GM19025 (cell line): Measurements from ENCODE around the gene TSHZ3.

Experiments
- ATAC-seq: cut with Tn5 transposase; IDR thresholded peaks from one replicate; pipeline ENCODE4 v1.9.1; 2021; ENCODE audit warnings: mild to moderate bottlenecking, low read depth, moderate library complexity; ENCODE audit not compliant: unreplicated experiment

The TSHZ3 gene

GRCh38 chr19:31338069-31338776, 11.0 kb downstream of the TSHZ3 start:
- ATAC-seq = no peak

GRCh38 chr19:31337008-31337914, 12.0 kb downstream of the TSHZ3 start:
- no peak for ATAC-seq

DNA sequence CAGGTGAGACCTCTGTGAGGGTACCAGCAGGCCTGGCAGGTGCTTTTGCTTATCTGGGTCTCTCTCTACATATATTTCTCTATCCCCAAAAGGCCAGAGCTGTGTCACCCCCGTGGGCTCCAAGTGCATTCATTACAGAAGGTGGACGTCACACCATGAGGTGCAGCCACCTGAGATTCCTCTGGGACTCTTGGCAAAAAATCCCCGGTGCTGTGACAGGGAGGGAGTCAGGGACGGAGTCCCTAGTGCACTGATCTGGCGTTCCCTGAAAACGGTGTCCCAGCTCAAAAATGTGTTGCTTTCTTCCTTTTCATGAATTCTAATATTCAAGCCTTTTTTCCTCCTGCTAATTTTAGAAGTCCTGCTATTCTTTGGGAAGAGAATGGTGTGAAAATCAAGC, 13.5 kb downstream of the TSHZ3 start:
- ATAC-seq = no peak

DNA sequence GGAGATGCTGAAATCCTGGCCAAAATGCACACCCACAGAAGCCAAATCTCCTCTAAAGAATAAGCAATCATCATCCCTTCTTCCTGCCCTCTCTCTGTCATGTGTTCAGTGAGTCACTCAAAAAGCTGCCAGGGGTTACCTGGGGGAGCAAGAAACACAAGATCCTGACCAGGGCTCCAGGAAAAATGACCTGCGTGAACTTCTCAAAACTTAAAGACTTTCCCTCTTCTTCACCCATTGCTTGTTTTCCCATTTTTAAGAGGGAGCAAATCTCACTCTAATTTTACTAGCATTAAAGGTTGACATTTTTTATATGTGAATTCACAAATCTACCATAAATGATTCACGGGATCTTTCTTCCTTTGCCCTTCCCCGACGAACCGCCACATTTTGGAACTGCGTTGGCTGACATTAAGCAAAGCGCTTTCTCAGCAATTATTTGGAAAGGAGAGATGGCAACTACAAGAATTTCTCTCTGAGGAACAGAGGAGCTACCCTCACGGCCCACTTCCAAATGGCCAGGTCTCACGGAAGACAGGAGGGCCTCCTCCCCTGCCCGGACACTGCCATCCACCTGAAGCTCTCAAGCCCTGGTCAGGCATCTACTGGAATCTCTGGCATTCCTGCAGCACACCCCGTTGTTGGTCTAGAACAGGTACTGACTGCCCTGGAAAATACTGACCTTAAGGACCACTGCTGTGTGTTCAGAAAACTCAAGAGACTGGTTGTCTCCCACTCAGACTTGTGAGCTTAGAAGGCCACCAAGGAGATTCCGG, 14.2 kb downstream of the TSHZ3 start:
- ATAC-seq = no peak

- no peak for ATAC-seq
These were observed 15.0 kb downstream of the TSHZ3 start for GRCh38 chr19:31334101-31334848.

DNA sequence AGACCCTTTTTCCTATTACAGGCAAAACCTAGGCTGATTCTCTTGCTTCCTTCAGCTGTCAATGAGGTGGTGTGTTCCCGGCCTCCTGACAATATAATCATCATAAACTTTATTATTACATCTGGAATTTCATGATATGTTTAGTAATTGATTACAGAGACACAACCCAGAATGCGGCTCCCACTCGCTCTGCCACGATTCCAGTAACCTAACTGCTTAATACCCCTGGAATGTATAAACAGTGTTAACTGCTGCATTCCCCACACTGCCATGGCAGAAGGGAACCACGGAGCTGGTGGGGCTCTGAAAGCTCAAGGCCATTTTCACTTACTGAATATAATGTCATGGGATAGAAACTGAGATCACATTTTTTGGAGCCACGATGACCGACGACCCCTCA, 17.1 kb downstream of the TSHZ3 start:
- ATAC-seq = no peak

- no peak for ATAC-seq
These were observed 17.7 kb downstream of the TSHZ3 start for GRCh38 chr19:31331536-31331935.

DNA sequence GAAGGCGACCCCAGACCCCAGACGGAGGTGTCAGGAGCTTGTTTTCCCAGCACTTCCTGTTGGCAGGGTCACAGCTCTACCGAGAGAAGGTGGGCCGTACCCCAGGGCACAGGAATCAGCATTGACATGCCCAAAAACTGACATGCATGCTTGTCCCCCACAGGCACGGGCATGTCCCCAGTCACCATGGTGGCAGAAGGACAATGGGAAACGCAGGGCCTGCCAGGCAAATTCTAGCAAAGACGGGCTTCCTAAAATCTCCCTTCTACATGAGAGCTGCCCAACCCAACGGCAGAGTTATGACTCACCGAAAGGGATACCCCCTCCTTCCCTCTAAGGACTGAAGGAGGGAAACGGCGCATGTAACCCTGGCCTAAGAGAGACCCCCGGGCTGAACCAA, 18.5 kb downstream of the TSHZ3 start:
- ATAC-seq = no peak

GRCh38 chr19:31330237-31330636, 19.0 kb downstream of the TSHZ3 start:
- no peak for ATAC-seq

GRCh38 chr19:31329819-31330218, 19.4 kb downstream of the TSHZ3 start:
- ATAC-seq = no peak

- ATAC-seq = no peak
These were observed 21.0 kb downstream of the TSHZ3 start for GRCh38 chr19:31328238-31328637.

GRCh38 chr19:31326329-31327028, 22.8 kb downstream of the TSHZ3 start:
- no peak for ATAC-seq

DNA sequence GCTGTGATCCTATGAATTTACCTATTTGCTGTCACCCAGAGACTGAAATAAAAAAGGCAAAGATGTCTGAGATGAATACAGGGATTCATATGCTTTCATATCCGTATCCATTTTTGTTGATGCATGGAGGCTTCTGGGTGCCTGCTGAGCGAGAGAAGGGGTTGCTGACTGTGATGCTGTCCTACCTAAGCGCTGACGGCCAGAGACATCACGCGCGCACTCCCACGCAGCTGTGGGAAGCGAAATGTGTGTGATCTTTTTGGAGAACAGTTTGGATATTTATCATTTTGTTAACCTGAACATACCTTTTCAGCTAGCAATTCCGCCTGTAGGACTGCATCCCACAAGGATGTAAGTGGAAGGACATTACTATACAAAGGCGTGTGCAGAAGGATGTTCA, 23.9 kb downstream of the TSHZ3 start:
- ATAC-seq = no peak

- no peak for ATAC-seq
These were observed 29.8 kb downstream of the TSHZ3 start for GRCh38 chr19:31319465-31319864.

DNA sequence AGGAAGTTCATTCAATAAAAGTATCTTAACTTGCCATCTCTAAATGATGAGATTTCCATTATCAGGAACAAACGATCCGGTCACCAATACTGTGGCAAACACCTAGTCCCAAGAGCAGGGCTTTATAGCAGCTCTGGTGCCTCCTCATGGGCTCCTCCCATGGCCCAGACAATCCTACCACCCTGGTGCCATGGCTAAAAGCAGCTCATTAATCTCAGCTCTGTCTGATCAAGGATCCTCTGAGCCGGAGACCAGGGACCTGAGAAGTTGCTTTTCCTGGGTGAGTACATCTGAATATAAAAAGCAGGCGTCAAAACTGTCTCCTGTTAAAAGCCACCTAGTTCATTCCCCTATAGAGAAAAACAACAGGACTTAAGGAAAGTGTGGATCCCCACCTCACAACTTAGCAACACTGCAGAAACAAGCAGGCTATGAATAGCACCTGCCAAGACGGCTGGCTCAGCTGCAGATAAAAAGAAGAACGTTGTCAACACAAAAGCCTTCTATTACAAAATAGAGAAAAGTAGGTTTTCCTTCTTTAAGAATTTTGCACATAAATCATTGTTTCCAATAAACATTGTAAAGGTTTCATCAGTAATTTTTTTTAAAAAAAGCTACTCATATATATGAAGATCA, 30.3 kb downstream of the TSHZ3 start:
- no peak for ATAC-seq

GRCh38 chr19:31317570-31317969, 31.7 kb downstream of the TSHZ3 start:
- ATAC-seq = no peak

- ATAC-seq = no peak
These were observed 32.1 kb downstream of the TSHZ3 start for GRCh38 chr19:31317093-31317492.

DNA sequence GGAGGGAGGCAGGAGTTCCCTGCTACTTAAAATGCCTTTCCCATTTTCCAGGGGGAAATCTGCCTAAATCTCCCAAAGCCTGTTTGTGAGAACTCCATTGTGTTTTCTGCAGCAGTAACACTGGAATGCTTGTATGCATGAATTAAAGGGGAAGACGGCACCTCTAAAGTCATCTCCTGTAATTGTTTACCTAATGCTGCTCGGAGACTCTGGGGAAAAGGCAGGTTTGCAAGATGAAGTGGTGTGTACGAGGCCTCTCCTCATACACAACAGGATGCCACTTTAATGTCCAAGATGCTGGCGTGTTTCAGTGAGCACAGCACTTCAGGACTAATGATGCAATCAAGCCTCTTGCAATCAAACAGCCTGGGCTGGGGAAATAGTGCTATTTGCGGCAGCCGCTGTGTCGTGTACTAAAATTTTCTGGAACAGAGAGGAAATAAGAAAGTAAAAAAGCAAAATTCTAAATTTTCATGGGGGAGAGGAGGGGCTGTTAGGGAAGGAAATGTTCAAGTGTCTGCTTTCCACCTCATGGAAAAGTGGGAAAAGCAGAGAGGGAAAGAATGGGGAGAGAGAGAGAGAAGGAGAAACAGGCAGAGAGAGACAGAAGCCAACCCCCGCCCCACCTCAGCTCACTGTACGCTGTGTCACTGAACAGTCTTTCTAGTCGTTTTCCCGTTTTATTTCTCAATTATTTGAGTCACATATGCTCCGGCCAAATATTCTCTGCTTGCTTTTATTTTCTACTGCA, 32.9 kb downstream of the TSHZ3 start:
- ATAC-seq = no peak

DNA sequence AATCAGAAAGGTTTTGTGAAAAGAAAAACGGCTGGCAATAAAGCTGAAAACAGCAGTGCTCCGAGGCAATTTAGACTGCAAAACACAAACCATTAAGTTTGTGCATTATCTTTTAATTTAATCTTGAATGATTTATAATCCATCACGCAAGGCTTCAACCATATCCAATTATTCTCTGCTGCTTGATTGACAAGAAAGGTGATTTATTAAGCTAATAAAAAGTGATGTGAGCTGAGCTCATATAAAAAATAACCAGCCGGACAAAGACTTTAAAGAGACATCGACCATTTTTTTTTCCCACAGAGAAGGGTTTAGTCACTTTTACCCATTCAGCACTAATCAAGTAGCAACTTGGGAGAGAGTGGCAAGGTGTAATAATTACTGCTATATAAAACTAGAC, 33.6 kb downstream of the TSHZ3 start:
- ATAC-seq = no peak
